A673 (cell line): ENCODE measurements around the gene EIF3A. TPM values are rescaled to one million over a fixed set of nuclear protein-coding genes. Genes with fewer than 3 reads are reported as not detected.

Source experiments
- BruUV-seq: library from RNA; stranded (reverse); fragments of 400-500 nt; replicated peaks from 2 replicates; lab custom pipeline; 2021; lab: Mats Ljungman, UMichigan
- CTCF ChIA-PET: fragments of 300-600 bp; sonication (Branson Sonifier 250); formaldehyde crosslinking; loops from one replicate; lab custom pipeline; 2022; ENCODE audit warnings: antibody characterized with exemption; lab: Charles Lee
- POLR2A ChIA-PET: fragments of 300-600 bp; sonication (Branson Sonifier 250); formaldehyde crosslinking; loops from one replicate; lab custom pipeline; 2022; ENCODE audit warnings: antibody characterized with exemption; ENCODE audit not compliant: low non-redundant PET; lab: Charles Lee
- DNase-seq: peaks from one replicate; pipeline ENCODE4 v3.0.0-alpha.2; 2015; ENCODE audit warnings: low spot score
- H3K27ac ChIP-seq: fragments of 200-600 bp; sonication (generic); 2 replicates; pipeline ENCODE4 v1.5.1; 2016; ENCODE audit warnings: mixed run types, low read depth, mild to moderate bottlenecking, mixed read lengths, antibody characterized with exemption, low read length; ENCODE audit not compliant: poor library complexity, severe bottlenecking
- H3K27me3 ChIP-seq: fragments of 200-600 bp; sonication (generic); replicated peaks from 2 replicates; pipeline ENCODE4 v1.6.1; 2017; ENCODE audit warnings: mixed run types, low read depth, mild to moderate bottlenecking, mixed read lengths, antibody characterized with exemption, low read length; ENCODE audit not compliant: insufficient read depth, poor library complexity
- H3K36me3 ChIP-seq: fragments of 200-600 bp; sonication (generic); 2 replicates; pipeline ENCODE4 v1.6.1; 2016; ENCODE audit warnings: mixed run types, mild to moderate bottlenecking, mixed read lengths, antibody characterized with exemption, low read length; ENCODE audit not compliant: insufficient read depth, poor library complexity, severe bottlenecking
- H3K4me1 ChIP-seq: fragments of 200-600 bp; sonication (generic); 2 replicates; pipeline ENCODE4 v1.6.1; 2017; ENCODE audit warnings: mixed run types, mild to moderate bottlenecking, mixed read lengths, antibody characterized with exemption, low read length; ENCODE audit not compliant: insufficient read depth, poor library complexity, severe bottlenecking
- H3K4me3 ChIP-seq: fragments of 200-600 bp; sonication (generic); 2 replicates; pipeline ENCODE4 v1.5.1; 2016; ENCODE audit warnings: low read depth, mixed run types, mild to moderate bottlenecking, mixed read lengths, low read length; ENCODE audit not compliant: poor library complexity, severe bottlenecking
- H3K9me3 ChIP-seq: fragments of 200-600 bp; sonication (generic); 2 replicates; pipeline ENCODE4 v1.6.1; 2016; ENCODE audit warnings: mixed run types, low read depth, mild to moderate bottlenecking, mixed read lengths, antibody characterized with exemption, low read length; ENCODE audit not compliant: poor library complexity, severe bottlenecking
- CTCF ChIP-seq: fragments of 300-800, 200-600 bp; sonication (generic); conservative IDR thresholded peaks from 2 replicates; pipeline ENCODE4 v1.5.1; 2017; ENCODE audit warnings: low read depth, mild to moderate bottlenecking, antibody characterized with exemption, low read length, moderate library complexity, mixed read lengths
- EZH2 ChIP-seq: fragments of 200-600 bp; sonication (generic); IDR thresholded peaks from 2 replicates; pipeline ENCODE4 v1.6.1; 2017; ENCODE audit warnings: borderline replicate concordance, low read depth, mild to moderate bottlenecking, mixed read lengths, antibody characterized with exemption, low read length; ENCODE audit not compliant: poor library complexity, severe bottlenecking
- intact Hi-C: fragments of 100-400 bp; cut with micrococcal nuclease; formaldehyde crosslinking; loops from one replicate; pipeline ENCODE4 v1.10.0; 2022; ENCODE audit not compliant: unreplicated experiment
- total RNA-seq: library from RNA; stranded (reverse); gene quantifications from 2 replicates; pipeline ENCODE4 v1.2.3, GENCODE V29; 2021

The EIF3A gene
- total RNA-seq, 1 experiment from 2014 or later, result 181 TPM

- Histone ChIP-seq H3K27ac (no peak overlapping the region), H3K9me3 (no peaks in the 10 kb centered on the region), H3K36me3 (peaks cover 100% of the 10 kb centered on the region), H3K27me3 (no peaks in the 10 kb centered on the region), H3K4me3 (no peak overlapping the region), H3K4me1 (peaks cover 9% of the 10 kb centered on the region)
- POLR2A ChIA-PET, result no interaction called here
- BruUV-seq, result no TSS peak
- TF ChIP-seq EZH2 (no peak), CTCF (no peak)
- DNase-seq, result no peak
- CTCF ChIA-PET, result no interaction called here
- intact Hi-C loops, result no loop called here
Observed at GRCh38 chr10:119055472-119055871, 25.1 kb downstream of the EIF3A start.

- no TSS peak for BruUV-seq
- no peak overlapping the region for H3K27ac ChIP-seq
- DNase-seq, result no peak
- peaks cover 98% of the 10 kb centered on the region for H3K36me3 ChIP-seq
- H3K27me3 ChIP-seq, result no peaks in the 10 kb centered on the region
- TF ChIP-seq CTCF (no peak), EZH2 (no peak)
- H3K4me3 ChIP-seq, result no peak overlapping the region
- H3K9me3 ChIP-seq, result no peaks in the 10 kb centered on the region
- H3K4me1 ChIP-seq, result no peaks in the 10 kb centered on the region
- ChIA-PET CTCF (no interaction called here), POLR2A (no interaction called here)
- intact Hi-C loops, result no loop called here
Observed at GRCh38 chr10:119051775-119052174, 28.8 kb downstream of the EIF3A start.

- no TSS peak for BruUV-seq
- intact Hi-C loops, result no loop called here
- H3K36me3 ChIP-seq, result peaks cover 98% of the 10 kb centered on the region
- no peaks in the 10 kb centered on the region for H3K9me3 ChIP-seq
- TF ChIP-seq CTCF (no peak), EZH2 (no peak)
- DNase-seq, result no peak
- CTCF ChIA-PET, result no interaction called here
- H3K4me3 ChIP-seq, result no peak overlapping the region
- H3K27me3 ChIP-seq, result no peaks in the 10 kb centered on the region
- no peaks in the 10 kb centered on the region for H3K4me1 ChIP-seq
- POLR2A ChIA-PET, result interaction anchor here (0.7 kb wide), 1 partner anchor 20 kb away, joined by 6 read pairs; no protein-coding TSS in a partner anchor
- no peak overlapping the region for H3K27ac ChIP-seq
Observed at GRCh38 chr10:119049777-119050176, 30.8 kb downstream of the EIF3A start.
